ENCODE data around the gene FGD6. TPM values are rescaled to one million over a fixed set of nuclear protein-coding genes. Genes with fewer than 3 reads are reported as not detected.
"Not testable (repeated sequence)": the region's sequence is repeated elsewhere in the genome, so short reads cannot be mapped to it uniquely, and the experiment has no call there.

The FGD6 gene
- total and polyA plus RNA-seq, 9 donors = 4.5 to 18.7 (median 15.2) TPM

GRCh38 chr12:95198914-95199313 lies 18.4 kb downstream of the FGD6 start:
- 92 to 96% (median 94%) methylated on average over 4 of the region's 4 CpGs for WGBS, 3 donors
- TF ChIP-seq POLR2A (IDR thresholded peaks at IDR 0.05) (no peak), EP300 (IDR thresholded peaks at IDR 0.05) (no peak), CTCF (IDR thresholded peaks at IDR 0.05) (no peak)
- no peak overlapping the region for H3K27ac ChIP-seq
- H3K36me3 ChIP-seq = no peaks in the 10 kb centered on the region
- no peaks in the 10 kb centered on the region for H3K27me3 ChIP-seq
- peaks cover 10% of the 10 kb centered on the region for H3K4me1 ChIP-seq (ENCODE audit: insufficient read depth)
- no peaks in the 10 kb centered on the region for H3K9me3 ChIP-seq
- no peak for DNase-seq
- intact Hi-C loops (cut with DNase I) = no loop called here
- no peak overlapping the region for H3K4me3 ChIP-seq

GRCh38 chr12:95197636-95198035 lies 19.6 kb downstream of the FGD6 start:
- no peak for DNase-seq
- H3K4me3 ChIP-seq = no peak overlapping the region
- no peaks in the 10 kb centered on the region for H3K36me3 ChIP-seq
- no peak overlapping the region for H3K27ac ChIP-seq
- TF ChIP-seq POLR2A (IDR thresholded peaks at IDR 0.05) (no peak), CTCF (IDR thresholded peaks at IDR 0.05) (no peak), EP300 (IDR thresholded peaks at IDR 0.05) (no peak)
- peaks cover 10% of the 10 kb centered on the region for H3K4me1 ChIP-seq (ENCODE audit: insufficient read depth)
- H3K9me3 ChIP-seq = no peaks in the 10 kb centered on the region
- intact Hi-C loops (cut with DNase I) = no loop called here
- no peaks in the 10 kb centered on the region for H3K27me3 ChIP-seq
- WGBS, 3 donors = 87 to 95% (median 92%) methylated on average over 2 of the region's 2 CpGs

GRCh38 chr12:95196875-95197569 lies 20.2 kb downstream of the FGD6 start:
- H3K9me3 ChIP-seq; H3K27me3 ChIP-seq; DNase-seq; H3K27ac ChIP-seq; H3K36me3 ChIP-seq; intact Hi-C loops (cut with DNase I); H3K4me3 ChIP-seq; H3K4me1 ChIP-seq (ENCODE audit: insufficient read depth): not testable (repeated sequence)
- 93 to 97% (median 96%) methylated on average over 7 of the region's 7 CpGs for WGBS, 3 donors

GRCh38 chr12:95195122-95195521 lies 22.1 kb downstream of the FGD6 start:
- H3K4me1 ChIP-seq (ENCODE audit: insufficient read depth) = peaks cover 6% of the 10 kb centered on the region
- no peak overlapping the region for H3K27ac ChIP-seq
- intact Hi-C loops (cut with DNase I) = no loop called here
- no peaks in the 10 kb centered on the region for H3K27me3 ChIP-seq
- H3K36me3 ChIP-seq = no peaks in the 10 kb centered on the region
- no peak for DNase-seq
- 90 to 95% (median 94%) methylated on average over 3 of the region's 3 CpGs for WGBS, 3 donors
- TF ChIP-seq EP300 (IDR thresholded peaks at IDR 0.05) = no peak
- TF ChIP-seq POLR2A (IDR thresholded peaks at IDR 0.05) = no peak
- no peak for TF ChIP-seq CTCF (IDR thresholded peaks at IDR 0.05)
- H3K9me3 ChIP-seq = no peaks in the 10 kb centered on the region
- H3K4me3 ChIP-seq = no peak overlapping the region

- 89 to 99% (median 99%) methylated on average over 3 of the region's 3 CpGs for WGBS, 3 donors
- Histone ChIP-seq H3K27me3 (no peaks in the 10 kb centered on the region), H3K4me3 (no peak overlapping the region), H3K27ac (no peak overlapping the region), H3K36me3 (no peaks in the 10 kb centered on the region), H3K9me3 (no peaks in the 10 kb centered on the region), H3K4me1 (ENCODE audit: insufficient read depth) (peaks cover 7% of the 10 kb centered on the region)
- DNase-seq = no peak
- TF ChIP-seq CTCF (IDR thresholded peaks at IDR 0.05) (no peak), EP300 (IDR thresholded peaks at IDR 0.05) (no peak), POLR2A (IDR thresholded peaks at IDR 0.05) (no peak)
- intact Hi-C loops (cut with DNase I) = no loop called here
Measured at GRCh38 chr12:95193139-95193538, 24.1 kb downstream of the FGD6 start.

Data from ovary (tissue), 9 donors.